Measurements from ENCODE around the gene MSN.
"Not testable (repeated sequence)": the region's sequence is repeated elsewhere in the genome, so short reads cannot be mapped to it uniquely, and the experiment has no call there.

Gene MSN

DNA sequence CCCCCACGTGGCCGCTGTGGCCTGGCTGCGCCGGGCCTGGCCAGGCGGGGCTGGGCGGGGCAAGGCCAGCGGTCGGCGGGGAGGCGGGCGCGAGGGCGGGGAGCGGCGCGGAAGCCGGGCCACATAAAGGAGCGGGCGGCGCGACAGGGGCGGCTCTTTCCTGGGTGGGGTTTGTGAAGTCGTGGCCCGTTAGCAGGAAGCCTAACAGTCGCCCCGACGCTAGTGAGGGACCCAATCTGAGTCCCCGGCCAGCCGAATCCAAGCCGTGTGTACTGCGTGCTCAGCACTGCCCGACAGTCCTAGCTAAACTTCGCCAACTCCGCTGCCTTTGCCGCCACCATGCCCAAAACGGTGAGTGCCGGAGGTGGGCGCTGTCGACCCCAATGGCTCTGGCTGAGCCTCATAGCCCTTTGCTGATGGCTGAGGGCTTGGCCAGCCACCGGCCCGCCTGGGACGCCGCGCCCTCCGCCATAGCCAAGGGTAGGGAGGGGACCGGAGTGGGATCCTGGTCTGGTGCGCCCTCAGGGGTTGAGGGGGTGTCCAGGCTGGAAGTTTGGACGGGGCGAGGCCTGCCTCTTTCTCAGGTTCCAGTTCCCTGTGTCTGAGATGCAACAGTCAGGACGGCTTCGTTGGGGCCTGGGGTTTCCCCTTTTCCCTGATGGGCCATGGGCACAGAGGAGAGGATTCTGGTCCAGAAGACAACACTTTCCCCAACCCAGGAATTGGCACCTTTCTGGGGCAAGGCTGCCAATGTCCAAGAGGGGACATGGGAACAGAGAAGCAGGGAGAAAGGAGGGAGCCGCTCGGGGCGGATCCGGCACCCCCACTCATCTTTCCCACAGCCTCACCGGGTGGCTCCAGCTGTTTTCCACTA lies at the start of gene MSN:
Gene MSN (plus strand): TSS at position 152 of the 874 bp plus-strand sequence. CDS start 188 bp downstream, at position 340.
- no peak for DNase-seq (ENCODE audit: low spot score)

GRCh38 chrX:65620096-65620705 lies 47.3 kb upstream of the MSN start:
- DNase-seq (ENCODE audit: low spot score): not testable (repeated sequence)

GRCh38 chrX:65630771-65631170 lies 36.7 kb upstream of the MSN start:
- DNase-seq (ENCODE audit: low spot score): no peak

GRCh38 chrX:65633826-65634225 lies 33.6 kb upstream of the MSN start:
- no peak for DNase-seq (ENCODE audit: low spot score)

- no peak for DNase-seq (ENCODE audit: low spot score)
Measured at GRCh38 chrX:65634732-65635131, 32.7 kb upstream of the MSN start.

DNA sequence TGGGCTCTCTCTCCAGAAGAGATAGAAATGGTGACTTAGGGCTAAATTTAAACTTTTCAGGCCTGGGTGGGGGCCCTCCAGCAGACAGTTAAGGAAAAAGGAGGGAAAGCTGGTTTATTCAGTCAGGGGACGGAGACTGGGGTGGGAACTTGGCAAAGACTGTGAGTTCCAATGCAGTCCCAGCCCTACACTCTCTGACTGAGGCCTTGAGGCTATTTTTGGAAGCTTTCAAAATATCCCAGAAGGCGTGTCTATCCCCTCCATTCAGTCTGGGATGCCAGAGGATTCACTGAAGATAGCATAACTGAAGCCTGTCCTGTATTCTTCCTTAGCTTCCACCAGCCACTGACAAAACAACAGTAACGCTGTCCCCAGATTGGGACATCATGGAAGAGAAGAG lies 32.1 kb upstream of the MSN start:
- no peak for DNase-seq (ENCODE audit: low spot score)

DNA sequence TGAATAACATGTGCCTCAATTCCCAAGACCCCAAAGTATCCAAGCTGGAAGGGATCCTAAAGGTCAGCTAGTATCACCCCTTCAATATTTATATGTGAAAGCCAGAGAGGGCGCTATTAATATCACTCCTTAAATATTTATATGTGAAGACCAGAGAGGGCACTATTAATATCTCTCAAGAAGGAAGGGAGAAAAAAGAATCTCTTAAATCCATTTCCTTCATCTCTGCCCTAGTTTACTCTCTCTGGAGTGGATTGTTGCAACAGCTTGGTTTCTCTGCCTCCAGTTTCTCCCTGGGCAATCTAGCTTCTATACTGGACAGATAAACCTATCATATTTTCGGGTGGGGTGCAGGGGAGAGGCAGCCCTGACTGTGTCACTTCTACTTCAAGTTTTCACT lies 31.6 kb upstream of the MSN start:
- DNase-seq (ENCODE audit: low spot score): no peak

GRCh38 chrX:65636261-65636660 lies 31.2 kb upstream of the MSN start:
- not testable (repeated sequence) for DNase-seq (ENCODE audit: low spot score)

- no peak for DNase-seq (ENCODE audit: low spot score)
Measured at GRCh38 chrX:65637335-65637734, 30.1 kb upstream of the MSN start.

GRCh38 chrX:65642914-65643491 lies 24.5 kb upstream of the MSN start:
- DNase-seq (ENCODE audit: low spot score): no peak

- DNase-seq (ENCODE audit: low spot score): no peak
Measured at GRCh38 chrX:65643531-65644052, 23.9 kb upstream of the MSN start.

GRCh38 chrX:65644621-65645289 lies 22.7 kb upstream of the MSN start:
- DNase-seq (ENCODE audit: low spot score): no peak

DNA sequence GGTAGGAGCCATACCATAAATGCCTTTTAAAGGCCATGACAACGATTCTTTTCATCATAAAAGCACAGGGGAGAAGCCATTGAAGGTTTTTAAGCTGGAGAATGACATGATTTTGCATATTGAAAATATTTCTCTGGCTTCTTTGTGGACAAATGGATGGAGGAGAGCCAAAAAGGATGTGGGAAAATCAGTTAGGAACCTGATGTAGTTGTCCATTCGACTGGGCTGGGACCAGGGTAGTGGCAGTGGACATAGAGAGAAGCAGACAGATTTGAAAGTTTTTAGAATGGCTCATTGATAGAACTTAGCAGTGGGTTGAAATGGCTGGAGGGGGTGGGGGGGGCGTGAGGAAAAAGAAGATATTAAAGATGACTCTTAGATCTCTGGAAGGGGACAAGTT lies 19.7 kb upstream of the MSN start:
- no peak for DNase-seq (ENCODE audit: low spot score)

DNA sequence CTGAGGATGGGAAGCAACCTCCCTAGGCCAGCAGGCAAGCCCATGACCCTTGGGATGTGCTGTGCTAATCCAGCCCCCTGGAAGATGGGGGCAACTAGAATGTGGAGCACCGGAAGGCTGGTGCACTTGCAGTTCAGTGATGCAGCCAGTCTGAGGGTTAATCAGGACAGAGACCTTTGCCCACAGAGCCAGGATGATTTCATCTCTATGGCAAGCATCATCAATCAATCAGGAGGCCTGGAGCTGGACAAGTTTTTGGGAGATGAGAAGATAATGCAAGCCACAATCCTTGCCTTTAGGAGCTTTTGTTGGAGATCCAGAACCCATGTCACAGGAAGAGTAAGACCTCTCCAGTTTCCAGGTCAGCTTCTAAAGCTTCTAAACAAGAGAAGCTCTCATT lies 15.4 kb upstream of the MSN start:
- DNase-seq (ENCODE audit: low spot score): no peak

GRCh38 chrX:65657009-65657441 lies 10.4 kb upstream of the MSN start:
- not testable (repeated sequence) for DNase-seq (ENCODE audit: low spot score)

DNA sequence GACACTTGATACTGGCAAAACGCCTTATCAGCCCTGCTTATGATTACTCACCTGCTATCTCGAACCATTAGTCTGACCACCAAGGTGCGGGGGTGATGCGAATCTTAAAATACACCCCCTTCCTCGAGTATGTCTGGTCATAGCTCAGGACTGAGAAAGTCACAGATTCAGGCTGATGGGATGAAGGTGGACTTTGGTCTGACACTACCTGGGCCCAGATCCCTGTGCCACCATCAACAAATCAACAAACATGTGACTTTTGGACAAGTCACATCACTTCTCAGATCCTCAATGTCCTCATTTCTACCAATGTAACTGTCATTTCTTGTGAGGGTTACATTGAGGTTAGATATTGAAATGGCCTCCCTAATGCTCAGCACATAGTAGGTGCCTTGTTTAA lies 9.8 kb upstream of the MSN start:
- no peak for DNase-seq (ENCODE audit: low spot score)

DNA sequence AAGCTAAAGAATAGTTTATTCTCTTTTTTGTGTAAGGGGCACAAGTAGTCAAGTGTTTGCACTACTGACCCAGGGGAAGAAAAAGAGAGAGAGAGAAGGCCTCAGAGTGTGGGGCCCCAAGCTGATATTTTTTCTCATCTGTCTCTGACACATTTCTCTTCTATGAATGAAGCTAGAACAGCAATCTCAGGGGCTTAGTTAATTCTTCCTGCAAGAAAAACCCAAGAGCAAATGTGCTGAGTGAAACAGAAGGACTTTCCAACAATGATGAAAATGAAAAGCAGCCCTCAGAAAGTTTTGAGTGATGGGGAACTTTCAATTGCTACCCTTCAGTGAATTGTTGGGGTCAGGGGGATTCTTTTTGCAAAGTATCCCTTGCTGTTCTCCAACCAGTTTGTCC lies 9.2 kb upstream of the MSN start:
- no peak for DNase-seq (ENCODE audit: low spot score)

GRCh38 chrX:65667157-65667502 lies 324 bp upstream of the MSN start:
- DNase-seq (ENCODE audit: low spot score): no peak

DNA sequence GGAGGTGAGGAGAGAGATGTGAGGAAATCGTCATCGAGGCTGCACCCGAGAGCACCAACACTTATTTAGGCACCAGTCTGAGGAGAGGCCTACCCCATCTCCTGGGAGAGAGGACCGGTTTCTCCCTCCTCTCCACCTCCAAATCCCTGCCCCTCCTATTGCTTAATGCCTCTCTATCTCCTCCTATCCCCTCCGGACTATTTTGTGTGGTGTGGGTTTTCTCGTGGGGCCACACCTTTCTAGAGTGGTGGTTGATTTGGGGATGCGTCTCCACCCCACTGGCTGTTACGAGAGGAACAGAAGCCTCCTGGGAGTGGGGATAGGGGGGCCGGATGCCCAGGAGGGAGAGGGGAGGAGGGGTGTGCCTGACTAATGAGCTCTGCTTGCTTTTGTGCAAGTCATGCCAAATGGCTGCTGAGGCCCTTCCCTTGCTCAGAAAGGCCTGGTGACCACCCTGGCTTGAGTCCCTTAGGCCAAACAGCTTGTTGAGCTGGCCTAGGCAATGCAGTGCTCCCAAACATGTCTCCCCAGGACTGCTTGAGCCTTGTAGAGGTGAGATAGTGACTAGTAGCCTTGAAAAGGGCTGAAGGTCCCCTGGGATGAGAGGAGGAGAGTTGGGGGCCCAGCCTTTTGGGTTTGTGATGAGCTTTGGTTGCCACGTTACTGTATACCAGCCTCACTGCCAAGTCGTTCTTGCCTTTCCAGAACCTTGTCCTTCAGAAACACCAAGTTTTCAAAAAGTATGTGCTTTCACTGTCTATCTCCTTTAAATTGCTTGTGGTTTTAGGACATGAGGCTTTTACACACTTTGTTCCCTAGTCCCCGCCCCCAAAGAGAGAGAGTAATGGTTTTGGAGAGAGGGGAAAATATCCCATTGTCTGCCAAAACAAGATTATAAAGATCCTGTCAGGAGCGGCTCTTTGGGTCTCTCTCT lies 1.2 kb downstream of the MSN start:
- no peak for DNase-seq (ENCODE audit: low spot score)

GRCh38 chrX:65671286-65671685 lies 3.8 kb downstream of the MSN start:
- no peak for DNase-seq (ENCODE audit: low spot score)

DNA sequence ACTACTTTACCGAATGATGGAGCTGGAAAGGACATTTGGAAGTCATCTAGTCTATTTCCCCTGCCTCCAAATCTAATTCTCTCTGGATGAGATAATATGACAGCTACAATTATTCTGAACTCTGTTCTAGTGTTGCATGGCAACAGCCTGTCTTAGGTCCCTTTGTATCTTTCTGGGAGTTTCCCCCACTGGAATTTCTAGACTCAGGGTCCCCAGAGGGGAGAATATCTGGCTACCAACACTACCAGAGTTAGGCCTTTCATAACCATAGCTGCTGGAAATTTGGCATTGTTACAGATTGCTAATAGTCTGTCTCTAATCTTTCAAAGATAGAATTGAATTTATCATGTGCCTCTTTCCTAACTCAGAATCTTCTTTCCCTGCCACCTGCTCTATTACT lies 4.5 kb downstream of the MSN start:
- no peak for DNase-seq (ENCODE audit: low spot score)

GRCh38 chrX:65673857-65674203 lies 6.4 kb downstream of the MSN start:
- no peak for DNase-seq (ENCODE audit: low spot score)

Measured in HuH-7.5 (cell line).